Transverse colon (tissue), 3 donors: ENCODE results near the gene ZNF419.
"Not testable (repeated sequence)": the region's sequence is repeated elsewhere in the genome, so short reads cannot be mapped to it uniquely, and the experiment has no call there.

Experiments
- EP300 ChIP-seq: sonication (generic); formaldehyde crosslinking; IDR thresholded peaks from one replicate; pipeline ENCODE4 v1.6.1; 2017; ENCODE audit warnings: antibody characterized with exemption, low read depth
- POLR2A ChIP-seq: fragments of 450-650 bp; IDR thresholded peaks from one replicate; pipeline ENCODE4 v1.6.1; 2016; ENCODE audit warnings: antibody characterized with exemption, mild to moderate bottlenecking, moderate library complexity
- TF ChIP-seq, protein P1 (sequence below), 5 experiments: fragments of 200-600 bp in 3 of 5; fragments of 450-650 bp in 2 of 5; sonication (generic) in 3 of 5; IDR thresholded peaks; 1 replicate in 2 of 5; 2 replicates in 3 of 5; pipeline ENCODE4 v1.5.1; 2016 to 2017; ENCODE audit warnings: antibody characterized with exemption in 5 of 5, inconsistent platforms in 3 of 5, mild to moderate bottlenecking in 2 of 5, moderate library complexity in 1 of 5

DNA sequence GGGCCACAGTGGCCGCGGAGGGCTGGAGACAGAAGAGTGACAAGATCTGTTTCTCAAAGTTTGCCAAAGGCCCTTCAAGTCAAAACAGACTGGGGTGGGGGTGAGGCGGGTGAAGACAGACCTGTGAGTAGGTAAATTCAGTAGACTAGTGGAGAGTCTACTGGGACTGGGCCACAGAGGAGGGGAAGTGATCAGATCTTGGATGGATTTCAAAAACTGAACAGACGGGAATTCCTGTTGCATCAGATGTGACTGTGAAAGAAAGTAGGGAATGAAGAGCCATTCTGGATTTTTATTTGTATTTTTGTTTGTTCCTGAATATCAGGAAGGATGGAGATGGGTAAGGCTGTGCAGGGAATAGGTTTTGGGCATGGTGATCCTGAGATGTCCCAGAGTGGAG is 12.8 kb downstream of the ZNF419 start:
- TF ChIP-seq, protein P1, sequence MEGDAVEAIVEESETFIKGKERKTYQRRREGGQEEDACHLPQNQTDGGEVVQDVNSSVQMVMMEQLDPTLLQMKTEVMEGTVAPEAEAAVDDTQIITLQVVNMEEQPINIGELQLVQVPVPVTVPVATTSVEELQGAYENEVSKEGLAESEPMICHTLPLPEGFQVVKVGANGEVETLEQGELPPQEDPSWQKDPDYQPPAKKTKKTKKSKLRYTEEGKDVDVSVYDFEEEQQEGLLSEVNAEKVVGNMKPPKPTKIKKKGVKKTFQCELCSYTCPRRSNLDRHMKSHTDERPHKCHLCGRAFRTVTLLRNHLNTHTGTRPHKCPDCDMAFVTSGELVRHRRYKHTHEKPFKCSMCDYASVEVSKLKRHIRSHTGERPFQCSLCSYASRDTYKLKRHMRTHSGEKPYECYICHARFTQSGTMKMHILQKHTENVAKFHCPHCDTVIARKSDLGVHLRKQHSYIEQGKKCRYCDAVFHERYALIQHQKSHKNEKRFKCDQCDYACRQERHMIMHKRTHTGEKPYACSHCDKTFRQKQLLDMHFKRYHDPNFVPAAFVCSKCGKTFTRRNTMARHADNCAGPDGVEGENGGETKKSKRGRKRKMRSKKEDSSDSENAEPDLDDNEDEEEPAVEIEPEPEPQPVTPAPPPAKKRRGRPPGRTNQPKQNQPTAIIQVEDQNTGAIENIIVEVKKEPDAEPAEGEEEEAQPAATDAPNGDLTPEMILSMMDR (IDR thresholded peaks at IDR 0.05): not testable (repeated sequence)
- not testable (repeated sequence) for TF ChIP-seq POLR2A, EP300
